GM23338 (cell line): Measurements from ENCODE around the gene STRBP. TPM values are rescaled to one million over a fixed set of nuclear protein-coding genes. Genes with fewer than 3 reads are reported as not detected.

Experiments used
- ATAC-seq: fragments of 200-7000 bp; cut with Tn5 transposase; 3 replicates; pipeline ENCODE4 v1.9.1; 2020
- DNase-seq: peaks from one replicate; pipeline ENCODE4 v3.0.0-alpha.2; 2015; ENCODE audit warnings: low spot score
- H2AFZ ChIP-seq: fragments of 200-600 bp; sonication (generic); 2 replicates; pipeline ENCODE4 v1.8.0; 2016; ENCODE audit warnings: antibody characterized with exemption, mild to moderate bottlenecking, moderate library complexity
- H3F3A ChIP-seq: fragments of 200-600 bp; sonication (generic); replicated peaks from 2 replicates; pipeline ENCODE4 v1.8.0; 2017; ENCODE audit warnings: antibody characterized with exemption, mixed run types, low read depth
- H3K27ac ChIP-seq: fragments of 200-600 bp; sonication (generic); 2 replicates; pipeline ENCODE4 v1.6.1; 2016; ENCODE audit warnings: low read depth
- H3K27me3 ChIP-seq: fragments of 200-600 bp; sonication (generic); 2 replicates; pipeline ENCODE4 v1.8.0; 2016; ENCODE audit warnings: mild to moderate bottlenecking, mixed run types, moderate library complexity; ENCODE audit not compliant: insufficient read depth
- H3K36me3 ChIP-seq: fragments of 200-600 bp; sonication (generic); 2 replicates; pipeline ENCODE4 v1.8.0; 2016; ENCODE audit warnings: mild to moderate bottlenecking; ENCODE audit not compliant: insufficient read depth
- H3K4me1 ChIP-seq: fragments of 200-600 bp; sonication (generic); 2 replicates; pipeline ENCODE4 v1.8.0; 2016; ENCODE audit warnings: mild to moderate bottlenecking, moderate library complexity; ENCODE audit not compliant: insufficient read depth
- H3K4me2 ChIP-seq: fragments of 200-600 bp; sonication (generic); 2 replicates; pipeline ENCODE4 v1.7.1; 2017; ENCODE audit warnings: mixed run types
- H3K4me3 ChIP-seq: fragments of 200-600 bp; sonication (generic); 2 replicates; pipeline ENCODE4 v1.6.1; 2016; ENCODE audit warnings: mixed run types
- H3K79me2 ChIP-seq: fragments of 200-600 bp; sonication (generic); replicated peaks from 2 replicates; pipeline ENCODE4 v1.8.0; 2017; ENCODE audit warnings: mild to moderate bottlenecking; ENCODE audit not compliant: insufficient read depth
- H3K9me2 ChIP-seq: fragments of 200-600 bp; sonication (generic); 2 replicates; pipeline ENCODE4 v1.8.0; 2017; ENCODE audit not compliant: insufficient read depth
- H4K20me1 ChIP-seq: fragments of 200-600 bp; sonication (generic); replicated peaks from 2 replicates; pipeline ENCODE4 v1.8.0; 2017; ENCODE audit warnings: mild to moderate bottlenecking; ENCODE audit not compliant: insufficient read depth
- H3K27ac Mint-ChIP-seq: 2 replicates; pipeline ENCODE4 v1.8.0; 2020; ENCODE audit warnings: inconsistent platforms, mild to moderate bottlenecking, moderate library complexity, mixed read lengths
- H3K27me3 Mint-ChIP-seq: 3 replicates; pipeline ENCODE4 v1.8.0; 2022; ENCODE audit warnings: low read depth, mild to moderate bottlenecking, moderate library complexity, mixed read lengths, inconsistent platforms; ENCODE audit not compliant: insufficient read depth, poor library complexity
- H3K36me3 Mint-ChIP-seq: 3 replicates; pipeline ENCODE4 v1.8.0; 2021; ENCODE audit warnings: low read depth, mild to moderate bottlenecking, inconsistent platforms, moderate library complexity, mixed read lengths
- H3K4me1 Mint-ChIP-seq: 3 replicates; pipeline ENCODE4 v1.8.0; 2020; ENCODE audit warnings: mild to moderate bottlenecking, inconsistent platforms, mixed read lengths
- H3K4me3 Mint-ChIP-seq: 3 replicates; pipeline ENCODE4 v1.8.0; 2021; ENCODE audit warnings: moderate library complexity, mild to moderate bottlenecking, inconsistent platforms, mixed read lengths
- H3K9me3 Mint-ChIP-seq: 3 replicates; pipeline ENCODE4 v1.8.0; 2020; ENCODE audit warnings: moderate library complexity, mild to moderate bottlenecking, inconsistent platforms, mixed read lengths
- CREB1 ChIP-seq: fragments of 250-450 bp; sonication (Bioruptor Pico); IDR thresholded peaks from 2 replicates; pipeline ENCODE4 v1.5.0; 2020; ENCODE audit warnings: low read depth, mild to moderate bottlenecking, moderate library complexity
- EZH2 ChIP-seq: fragments of 200-600 bp; sonication (generic); IDR thresholded peaks from one replicate; pipeline ENCODE4 v1.8.0; 2017; ENCODE audit warnings: antibody characterized with exemption, mild to moderate bottlenecking, low read depth; ENCODE audit not compliant: unreplicated experiment
- EZH2phosphoT487 ChIP-seq: fragments of 200-600 bp; sonication (generic); IDR thresholded peaks from one replicate; pipeline ENCODE4 v1.8.1; 2018; ENCODE audit warnings: antibody characterized with exemption; ENCODE audit not compliant: unreplicated experiment
- JUNB ChIP-seq: IDR thresholded peaks from one replicate; pipeline ENCODE4 v1.6.1; 2016; ENCODE audit warnings: antibody characterized with exemption; ENCODE audit not compliant: unreplicated experiment
- POLR2AphosphoS5 ChIP-seq: IDR thresholded peaks from 2 replicates; pipeline ENCODE4 v1.6.1; 2016; ENCODE audit warnings: antibody characterized with exemption, low read depth
- STAT1 ChIP-seq: IDR thresholded peaks from one replicate; pipeline ENCODE4 v1.6.1; 2016; ENCODE audit warnings: antibody characterized with exemption; ENCODE audit not compliant: unreplicated experiment
- ZNF114 ChIP-seq: fragments of 250-450 bp; sonication (Bioruptor Pico); IDR thresholded peaks from 2 replicates; pipeline ENCODE4 v1.5.0; 2020; ENCODE audit warnings: mild to moderate bottlenecking, moderate library complexity
- polyA plus RNA-seq: library from polyadenylated mRNA; unstranded; fragments of >200 nt; fragmentation: Nextera tagmentation; extraction: Ambion mirVana; gene quantifications from 2 replicates; pipeline ENCODE4 v1.2.1, GENCODE V29; 2016
- total RNA-seq: library from RNA; depleted of rRNA; stranded (reverse); fragments of >200 nt; shearing (Covaris generic); gene quantifications from 2 replicates; pipeline ENCODE4 v1.2.3, GENCODE V29; 2014
- TF ChIP-seq, protein P1 (sequence below): fragments of 250-450 bp; sonication (Bioruptor Pico); IDR thresholded peaks from 2 replicates; pipeline ENCODE4 v1.5.0; 2020; ENCODE audit warnings: mild to moderate bottlenecking, moderate library complexity
- TF ChIP-seq, protein P2 (sequence below): IDR thresholded peaks from one replicate; pipeline ENCODE4 v1.6.1; 2018; ENCODE audit warnings: antibody characterized with exemption; ENCODE audit not compliant: unreplicated experiment
- TF ChIP-seq, protein P3 (sequence below): IDR thresholded peaks from 2 replicates; pipeline ENCODE4 v1.6.1; 2016; ENCODE audit warnings: antibody characterized with exemption

Gene STRBP
- total and polyA plus RNA-seq, 2 experiments from 2014 or later, result 80.5 to 116 TPM

DNA sequence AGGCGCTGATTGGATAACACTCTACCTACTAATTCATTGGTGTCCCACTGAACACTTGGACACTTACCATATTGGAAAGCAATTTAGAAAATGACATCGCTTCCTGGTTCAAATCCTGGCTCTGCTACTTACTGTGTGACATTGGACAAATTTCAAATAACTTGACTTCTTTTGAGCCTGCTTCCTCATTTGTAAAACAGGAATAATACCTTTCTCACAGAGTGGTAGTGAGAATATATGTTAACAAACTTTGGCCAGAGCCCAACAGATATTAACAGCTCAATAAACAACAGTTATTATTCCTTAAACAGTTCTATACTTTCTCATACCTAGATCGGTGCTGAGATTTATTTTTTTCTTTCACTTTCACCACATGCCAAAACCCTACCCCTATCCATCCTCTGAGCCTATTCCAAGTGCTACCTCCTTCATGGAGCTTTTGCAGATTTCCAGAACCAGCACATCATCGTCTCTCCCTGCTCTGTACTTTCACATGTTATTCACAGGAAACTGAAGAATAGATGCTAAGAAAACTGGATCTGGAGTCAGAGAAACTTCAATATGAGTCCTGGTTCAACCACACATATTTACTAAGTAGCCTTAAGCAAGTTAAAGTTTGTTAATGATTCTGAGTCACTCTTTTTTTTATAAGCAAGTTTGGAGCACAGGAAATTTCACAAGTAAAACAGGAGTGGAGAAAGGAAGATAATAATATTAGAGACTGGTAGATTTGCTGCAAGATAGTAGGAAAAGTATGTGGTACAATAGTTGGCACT lies 92.3 kb downstream of the STRBP start:
- no peak for ATAC-seq
- H3K4me1 Mint-ChIP-seq, result peaks cover 66% of the 10 kb centered on the region
- TF ChIP-seq STAT1 (no peak), POLR2AphosphoS5 (no peak), ZNF114 (CRISPR knock-in tag) (no peak), JUNB (no peak), EZH2 (no peak), EZH2phosphoT487 (no peak), CREB1 (CRISPR knock-in tag) (no peak)
- TF ChIP-seq, protein P1, sequence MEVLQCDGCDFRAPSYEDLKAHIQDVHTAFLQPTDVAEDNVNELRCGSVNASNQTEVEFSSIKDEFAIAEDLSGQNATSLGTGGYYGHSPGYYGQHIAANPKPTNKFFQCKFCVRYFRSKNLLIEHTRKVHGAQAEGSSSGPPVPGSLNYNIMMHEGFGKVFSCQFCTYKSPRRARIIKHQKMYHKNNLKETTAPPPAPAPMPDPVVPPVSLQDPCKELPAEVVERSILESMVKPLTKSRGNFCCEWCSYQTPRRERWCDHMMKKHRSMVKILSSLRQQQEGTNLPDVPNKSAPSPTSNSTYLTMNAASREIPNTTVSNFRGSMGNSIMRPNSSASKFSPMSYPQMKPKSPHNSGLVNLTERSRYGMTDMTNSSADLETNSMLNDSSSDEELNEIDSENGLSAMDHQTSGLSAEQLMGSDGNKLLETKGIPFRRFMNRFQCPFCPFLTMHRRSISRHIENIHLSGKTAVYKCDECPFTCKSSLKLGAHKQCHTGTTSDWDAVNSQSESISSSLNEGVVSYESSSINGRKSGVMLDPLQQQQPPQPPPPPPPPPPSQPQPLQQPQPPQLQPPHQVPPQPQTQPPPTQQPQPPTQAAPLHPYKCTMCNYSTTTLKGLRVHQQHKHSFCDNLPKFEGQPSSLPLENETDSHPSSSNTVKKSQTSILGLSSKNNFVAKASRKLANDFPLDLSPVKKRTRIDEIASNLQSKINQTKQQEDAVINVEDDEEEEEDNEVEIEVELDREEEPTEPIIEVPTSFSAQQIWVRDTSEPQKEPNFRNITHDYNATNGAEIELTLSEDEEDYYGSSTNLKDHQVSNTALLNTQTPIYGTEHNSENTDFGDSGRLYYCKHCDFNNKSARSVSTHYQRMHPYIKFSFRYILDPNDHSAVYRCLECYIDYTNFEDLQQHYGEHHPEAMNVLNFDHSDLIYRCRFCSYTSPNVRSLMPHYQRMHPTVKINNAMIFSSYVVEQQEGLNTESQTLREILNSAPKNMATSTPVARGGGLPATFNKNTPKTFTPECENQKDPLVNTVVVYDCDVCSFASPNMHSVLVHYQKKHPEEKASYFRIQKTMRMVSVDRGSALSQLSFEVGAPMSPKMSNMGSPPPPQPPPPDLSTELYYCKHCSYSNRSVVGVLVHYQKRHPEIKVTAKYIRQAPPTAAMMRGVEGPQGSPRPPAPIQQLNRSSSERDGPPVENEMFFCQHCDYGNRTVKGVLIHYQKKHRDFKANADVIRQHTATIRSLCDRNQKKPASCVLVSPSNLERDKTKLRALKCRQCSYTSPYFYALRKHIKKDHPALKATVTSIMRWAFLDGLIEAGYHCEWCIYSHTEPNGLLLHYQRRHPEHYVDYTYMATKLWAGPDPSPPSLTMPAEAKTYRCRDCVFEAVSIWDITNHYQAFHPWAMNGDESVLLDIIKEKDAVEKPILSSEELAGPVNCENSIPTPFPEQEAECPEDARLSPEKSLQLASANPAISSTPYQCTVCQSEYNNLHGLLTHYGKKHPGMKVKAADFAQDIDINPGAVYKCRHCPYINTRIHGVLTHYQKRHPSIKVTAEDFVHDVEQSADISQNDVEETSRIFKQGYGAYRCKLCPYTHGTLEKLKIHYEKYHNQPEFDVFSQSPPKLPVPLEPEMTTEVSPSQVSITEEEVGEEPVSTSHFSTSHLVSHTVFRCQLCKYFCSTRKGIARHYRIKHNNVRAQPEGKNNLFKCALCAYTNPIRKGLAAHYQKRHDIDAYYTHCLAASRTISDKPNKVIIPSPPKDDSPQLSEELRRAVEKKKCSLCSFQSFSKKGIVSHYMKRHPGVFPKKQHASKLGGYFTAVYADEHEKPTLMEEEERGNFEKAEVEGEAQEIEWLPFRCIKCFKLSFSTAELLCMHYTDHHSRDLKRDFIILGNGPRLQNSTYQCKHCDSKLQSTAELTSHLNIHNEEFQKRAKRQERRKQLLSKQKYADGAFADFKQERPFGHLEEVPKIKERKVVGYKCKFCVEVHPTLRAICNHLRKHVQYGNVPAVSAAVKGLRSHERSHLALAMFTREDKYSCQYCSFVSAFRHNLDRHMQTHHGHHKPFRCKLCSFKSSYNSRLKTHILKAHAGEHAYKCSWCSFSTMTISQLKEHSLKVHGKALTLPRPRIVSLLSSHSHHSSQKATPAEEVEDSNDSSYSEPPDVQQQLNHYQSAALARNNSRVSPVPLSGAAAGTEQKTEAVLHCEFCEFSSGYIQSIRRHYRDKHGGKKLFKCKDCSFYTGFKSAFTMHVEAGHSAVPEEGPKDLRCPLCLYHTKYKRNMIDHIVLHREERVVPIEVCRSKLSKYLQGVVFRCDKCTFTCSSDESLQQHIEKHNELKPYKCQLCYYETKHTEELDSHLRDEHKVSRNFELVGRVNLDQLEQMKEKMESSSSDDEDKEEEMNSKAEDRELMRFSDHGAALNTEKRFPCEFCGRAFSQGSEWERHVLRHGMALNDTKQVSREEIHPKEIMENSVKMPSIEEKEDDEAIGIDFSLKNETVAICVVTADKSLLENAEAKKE (CRISPR knock-in tag), result no peak
- TF ChIP-seq, protein P2, sequence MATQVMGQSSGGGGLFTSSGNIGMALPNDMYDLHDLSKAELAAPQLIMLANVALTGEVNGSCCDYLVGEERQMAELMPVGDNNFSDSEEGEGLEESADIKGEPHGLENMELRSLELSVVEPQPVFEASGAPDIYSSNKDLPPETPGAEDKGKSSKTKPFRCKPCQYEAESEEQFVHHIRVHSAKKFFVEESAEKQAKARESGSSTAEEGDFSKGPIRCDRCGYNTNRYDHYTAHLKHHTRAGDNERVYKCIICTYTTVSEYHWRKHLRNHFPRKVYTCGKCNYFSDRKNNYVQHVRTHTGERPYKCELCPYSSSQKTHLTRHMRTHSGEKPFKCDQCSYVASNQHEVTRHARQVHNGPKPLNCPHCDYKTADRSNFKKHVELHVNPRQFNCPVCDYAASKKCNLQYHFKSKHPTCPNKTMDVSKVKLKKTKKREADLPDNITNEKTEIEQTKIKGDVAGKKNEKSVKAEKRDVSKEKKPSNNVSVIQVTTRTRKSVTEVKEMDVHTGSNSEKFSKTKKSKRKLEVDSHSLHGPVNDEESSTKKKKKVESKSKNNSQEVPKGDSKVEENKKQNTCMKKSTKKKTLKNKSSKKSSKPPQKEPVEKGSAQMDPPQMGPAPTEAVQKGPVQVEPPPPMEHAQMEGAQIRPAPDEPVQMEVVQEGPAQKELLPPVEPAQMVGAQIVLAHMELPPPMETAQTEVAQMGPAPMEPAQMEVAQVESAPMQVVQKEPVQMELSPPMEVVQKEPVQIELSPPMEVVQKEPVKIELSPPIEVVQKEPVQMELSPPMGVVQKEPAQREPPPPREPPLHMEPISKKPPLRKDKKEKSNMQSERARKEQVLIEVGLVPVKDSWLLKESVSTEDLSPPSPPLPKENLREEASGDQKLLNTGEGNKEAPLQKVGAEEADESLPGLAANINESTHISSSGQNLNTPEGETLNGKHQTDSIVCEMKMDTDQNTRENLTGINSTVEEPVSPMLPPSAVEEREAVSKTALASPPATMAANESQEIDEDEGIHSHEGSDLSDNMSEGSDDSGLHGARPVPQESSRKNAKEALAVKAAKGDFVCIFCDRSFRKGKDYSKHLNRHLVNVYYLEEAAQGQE, result no peak
- TF ChIP-seq, protein P3, sequence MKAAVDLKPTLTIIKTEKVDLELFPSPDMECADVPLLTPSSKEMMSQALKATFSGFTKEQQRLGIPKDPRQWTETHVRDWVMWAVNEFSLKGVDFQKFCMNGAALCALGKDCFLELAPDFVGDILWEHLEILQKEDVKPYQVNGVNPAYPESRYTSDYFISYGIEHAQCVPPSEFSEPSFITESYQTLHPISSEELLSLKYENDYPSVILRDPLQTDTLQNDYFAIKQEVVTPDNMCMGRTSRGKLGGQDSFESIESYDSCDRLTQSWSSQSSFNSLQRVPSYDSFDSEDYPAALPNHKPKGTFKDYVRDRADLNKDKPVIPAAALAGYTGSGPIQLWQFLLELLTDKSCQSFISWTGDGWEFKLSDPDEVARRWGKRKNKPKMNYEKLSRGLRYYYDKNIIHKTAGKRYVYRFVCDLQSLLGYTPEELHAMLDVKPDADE, result no peak
- peak overlapping the region; percentile 15; the same call in 2 of the 3 replicates for H3K4me3 Mint-ChIP-seq
- Histone ChIP-seq H3K4me1 (peaks cover 71% of the 10 kb centered on the region), H2AFZ (no peak overlapping the region), H3F3A (peaks cover 6% of the 10 kb centered on the region; the same call in 1 of the 2 replicates), H3K36me3 (no peaks in the 10 kb centered on the region), H3K4me2 (peak overlapping the region; percentile 27), H3K27me3 (no peaks in the 10 kb centered on the region), H3K4me3 (peak overlapping the region; percentile 3; the same call in 1 of the 2 replicates), H3K27ac (peak overlapping the region; percentile 93), H4K20me1 (no peaks in the 10 kb centered on the region), H3K9me2 (no peaks in the 10 kb centered on the region), H3K79me2 (peaks cover 10% of the 10 kb centered on the region; the same call in 1 of the 2 replicates)
- no peak for DNase-seq
- H3K9me3 Mint-ChIP-seq, result no peaks in the 10 kb centered on the region
- peak overlapping the region; percentile 88 for H3K27ac Mint-ChIP-seq
- H3K36me3 Mint-ChIP-seq, result peaks cover 26% of the 10 kb centered on the region; the same call in 2 of the 3 replicates
- no peaks in the 10 kb centered on the region for H3K27me3 Mint-ChIP-seq
